ENCODE results near the gene DDX10.

DNA sequence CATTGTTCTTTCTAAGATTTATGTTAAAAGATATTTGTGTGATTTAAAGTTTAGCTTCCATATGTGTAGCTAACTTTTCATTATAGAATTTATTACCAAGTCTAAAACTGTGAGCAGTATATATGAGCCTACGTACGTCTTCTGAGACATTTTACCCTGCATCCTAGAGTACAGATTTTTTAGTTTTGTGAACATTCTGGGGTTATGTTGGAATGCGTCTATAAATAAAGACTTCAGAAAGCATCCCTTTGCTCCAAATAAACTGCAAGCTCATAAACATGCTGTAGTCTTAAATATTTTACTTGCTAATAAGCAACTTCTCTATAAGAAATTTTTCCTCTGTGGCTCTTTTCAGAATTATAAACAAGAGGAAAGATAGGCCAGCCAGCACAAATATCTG, 236.5 kb downstream of the DDX10 start:
- TF ChIP-seq CTCF (IDR thresholded peaks at IDR 0.05) = no peak
- TF ChIP-seq POLR2AphosphoS5 (IDR thresholded peaks at IDR 0.05) = no peak
